Measurements from ENCODE around the gene CCDC106.

GRCh38 chr19:55687281-55688201, 39.5 kb downstream of the CCDC106 start:
- no peak for TF ChIP-seq EZH2phosphoT487 (IDR thresholded peaks at IDR 0.05; ENCODE audit: insufficient read depth, low read depth)
- no peak for TF ChIP-seq EZH2 (IDR thresholded peaks at IDR 0.05; ENCODE audit: insufficient read depth, poor library complexity, severe bottlenecking)

Data from GM23248 (cell line).